Stomach (tissue), 4 donors: ENCODE data around the gene TAOK1.

Source experiments
- EP300 ChIP-seq: sonication (generic); formaldehyde crosslinking; IDR thresholded peaks from one replicate; pipeline ENCODE4 v1.6.1; 2017; ENCODE audit warnings: antibody characterized with exemption
- POLR2A ChIP-seq, 4 donors: fragments of 450-650 bp; IDR thresholded peaks; one replicate each; pipeline ENCODE4 v1.6.1; 2016; ENCODE audit warnings: antibody characterized with exemption in 4 of 4, control low read depth in 2 of 4, mild to moderate bottlenecking in 1 of 4, moderate library complexity in 1 of 4
- TF ChIP-seq, protein P1 (sequence below), 7 experiments: fragments of 450-650 bp in 4 of 7; fragments of 200-600 bp in 3 of 7; sonication (generic) in 3 of 7; IDR thresholded peaks; one replicate each; pipeline ENCODE4 v1.5.1; 2016 to 2019; ENCODE audit warnings: antibody characterized with exemption in 7 of 7, control low read depth in 2 of 7, mild to moderate bottlenecking in 1 of 7

DNA sequence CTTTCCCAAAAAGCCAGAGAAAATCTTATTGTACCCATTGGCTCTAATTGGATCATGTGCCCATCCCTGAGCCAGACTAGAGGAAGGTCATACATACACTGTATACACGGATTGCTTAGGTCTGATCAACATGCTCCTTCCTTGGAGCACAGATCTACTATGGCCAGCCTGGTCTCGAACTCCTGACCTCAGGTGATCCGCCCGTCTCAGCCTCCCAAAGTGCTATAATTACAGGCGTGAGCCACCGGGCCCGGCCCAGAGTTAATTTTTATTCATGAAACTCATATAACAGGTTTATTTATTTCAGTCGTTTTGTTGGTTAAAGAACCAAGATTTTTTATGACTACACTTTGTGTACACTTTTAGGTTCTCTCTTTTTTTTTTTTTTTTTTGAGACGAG, 1.2 kb upstream of the TAOK1 start:
- TF ChIP-seq, protein P1, sequence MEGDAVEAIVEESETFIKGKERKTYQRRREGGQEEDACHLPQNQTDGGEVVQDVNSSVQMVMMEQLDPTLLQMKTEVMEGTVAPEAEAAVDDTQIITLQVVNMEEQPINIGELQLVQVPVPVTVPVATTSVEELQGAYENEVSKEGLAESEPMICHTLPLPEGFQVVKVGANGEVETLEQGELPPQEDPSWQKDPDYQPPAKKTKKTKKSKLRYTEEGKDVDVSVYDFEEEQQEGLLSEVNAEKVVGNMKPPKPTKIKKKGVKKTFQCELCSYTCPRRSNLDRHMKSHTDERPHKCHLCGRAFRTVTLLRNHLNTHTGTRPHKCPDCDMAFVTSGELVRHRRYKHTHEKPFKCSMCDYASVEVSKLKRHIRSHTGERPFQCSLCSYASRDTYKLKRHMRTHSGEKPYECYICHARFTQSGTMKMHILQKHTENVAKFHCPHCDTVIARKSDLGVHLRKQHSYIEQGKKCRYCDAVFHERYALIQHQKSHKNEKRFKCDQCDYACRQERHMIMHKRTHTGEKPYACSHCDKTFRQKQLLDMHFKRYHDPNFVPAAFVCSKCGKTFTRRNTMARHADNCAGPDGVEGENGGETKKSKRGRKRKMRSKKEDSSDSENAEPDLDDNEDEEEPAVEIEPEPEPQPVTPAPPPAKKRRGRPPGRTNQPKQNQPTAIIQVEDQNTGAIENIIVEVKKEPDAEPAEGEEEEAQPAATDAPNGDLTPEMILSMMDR (IDR thresholded peaks at IDR 0.05): no peak
- TF ChIP-seq POLR2A (IDR thresholded peaks at IDR 0.05) (no peak), EP300 (no peak)
